Mucosa of rectum (tissue), 2 donors: ENCODE measurements around the gene TBC1D9B.
A peak's percentile ranks its signal among the peaks of the same experiment; 100 is the strongest.

Experiments used
- H3K27ac ChIP-seq, 2 donors: one replicate each; pipeline ENCODE4 v1.7.0; 2013; ENCODE audit warnings: inconsistent platforms in 2 of 2, low read depth in 2 of 2, low read length in 2 of 2
- H3K27me3 ChIP-seq, 2 donors: one replicate each; pipeline ENCODE4 v1.7.0; 2013; ENCODE audit warnings: low read length in 2 of 2; ENCODE audit not compliant: control insufficient read depth in 2 of 2, insufficient read depth in 2 of 2
- H3K36me3 ChIP-seq, 2 donors: one replicate each; pipeline ENCODE4 v1.7.0; 2013; ENCODE audit warnings: low read length in 2 of 2; ENCODE audit not compliant: control insufficient read depth in 2 of 2, insufficient read depth in 2 of 2
- H3K4me1 ChIP-seq, 2 donors: one replicate each; pipeline ENCODE4 v1.7.0; 2013; ENCODE audit warnings: low read length in 2 of 2, mild to moderate bottlenecking in 1 of 2; ENCODE audit not compliant: control insufficient read depth in 2 of 2, insufficient read depth in 2 of 2
- H3K4me3 ChIP-seq, 2 donors: one replicate each; pipeline ENCODE4 v1.7.0; 2013; ENCODE audit warnings: low read length in 2 of 2
- H3K9ac ChIP-seq, 2 donors: one replicate each; pipeline ENCODE4 v1.7.0; 2013; ENCODE audit warnings: low read length in 2 of 2, low read depth in 1 of 2, mild to moderate bottlenecking in 1 of 2
- H3K9me3 ChIP-seq, 2 donors: one replicate each; pipeline ENCODE4 v1.7.0; 2013; ENCODE audit warnings: low read length in 2 of 2; ENCODE audit not compliant: control insufficient read depth in 2 of 2
- donor health status: healthy.
- donor health status: Normal muscosa, but diverticular disease.

Gene TBC1D9B

GRCh38 chr5:179816401-179816795 is 91.3 kb downstream of the TBC1D9B start:
- Histone ChIP-seq H3K4me1 (peaks cover 23 to 26% of the 10 kb centered on the region in 2 donors), H3K27ac (no peak overlapping the region), H3K36me3 (peaks cover 0 to 2% of the 10 kb centered on the region in 2 donors), H3K9me3 (no peaks in the 10 kb centered on the region), H3K27me3 (no peaks in the 10 kb centered on the region), H3K4me3 (peak overlapping the region in 1 of 2 donors; percentile 49), H3K9ac (peak overlapping the region in 1 of 2 donors; percentile 64)

GRCh38 chr5:179815491-179816249 is 92.0 kb downstream of the TBC1D9B start:
- Histone ChIP-seq H3K36me3 (peaks cover 0 to 2% of the 10 kb centered on the region in 2 donors), H3K9me3 (no peaks in the 10 kb centered on the region), H3K4me3 (no peak overlapping the region), H3K27ac (no peak overlapping the region), H3K4me1 (peaks cover 23 to 26% of the 10 kb centered on the region in 2 donors), H3K27me3 (no peaks in the 10 kb centered on the region), H3K9ac (no peak overlapping the region)

GRCh38 chr5:179814090-179814489 is 93.6 kb downstream of the TBC1D9B start:
- peaks cover 10 to 13% of the 10 kb centered on the region in 2 donors for H3K4me1 ChIP-seq
- no peaks in the 10 kb centered on the region for H3K9me3 ChIP-seq
- H3K27me3 ChIP-seq: no peaks in the 10 kb centered on the region
- H3K27ac ChIP-seq: no peak overlapping the region
- H3K36me3 ChIP-seq: peaks cover 0 to 2% of the 10 kb centered on the region in 2 donors
- H3K4me3 ChIP-seq: no peak overlapping the region
- no peak overlapping the region for H3K9ac ChIP-seq

- H3K9ac ChIP-seq: no peak overlapping the region
- no peaks in the 10 kb centered on the region for H3K27me3 ChIP-seq
- peaks cover 0 to 2% of the 10 kb centered on the region in 2 donors for H3K36me3 ChIP-seq
- no peak overlapping the region for H3K4me3 ChIP-seq
- H3K9me3 ChIP-seq: no peaks in the 10 kb centered on the region
- no peak overlapping the region for H3K27ac ChIP-seq
- H3K4me1 ChIP-seq: peaks cover 2 to 5% of the 10 kb centered on the region in 2 donors
Observed at GRCh38 chr5:179812997-179813607, 94.6 kb downstream of the TBC1D9B start.

- H3K27me3 ChIP-seq: no peaks in the 10 kb centered on the region
- no peaks in the 10 kb centered on the region for H3K9me3 ChIP-seq
- H3K4me1 ChIP-seq: peaks cover 0 to 6% of the 10 kb centered on the region in 2 donors
- peaks cover 0 to 2% of the 10 kb centered on the region in 2 donors for H3K36me3 ChIP-seq
- no peak overlapping the region for H3K9ac ChIP-seq
- H3K27ac ChIP-seq: no peak overlapping the region
- H3K4me3 ChIP-seq: no peak overlapping the region
Observed at GRCh38 chr5:179812135-179812825, 95.4 kb downstream of the TBC1D9B start.
